ENCODE results near the gene MINPP1. TPM values are rescaled to one million over a fixed set of nuclear protein-coding genes. Genes with fewer than 3 reads are reported as not detected.

The MINPP1 gene
- total RNA-seq, 3 donors from 2014 or later = 12.0 to 28.3 (median 20.8) TPM

- DNase-seq = no peak
- no peak for ATAC-seq
- intact Hi-C loops (cut with DNase I, micrococcal nuclease) = no loop called here
- no peak for TF ChIP-seq CTCF (IDR thresholded peaks at IDR 0.05)
- Histone ChIP-seq H3K4me1 (ENCODE audit: low read depth) (no peaks in the 10 kb centered on the region), H3K36me3 (ENCODE audit: low read depth) (no peaks in the 10 kb centered on the region), H3K4me3 (no peak overlapping the region), H3K9me3 (no peaks in the 10 kb centered on the region)
Measured at GRCh38 chr10:87552248-87552929, 47.7 kb downstream of the MINPP1 start.

- ATAC-seq (no peak), DNase-seq (no peak)
- H3K4me1 ChIP-seq (ENCODE audit: low read depth) = no peaks in the 10 kb centered on the region
- H3K36me3 ChIP-seq (ENCODE audit: low read depth) = no peaks in the 10 kb centered on the region
- H3K4me3 ChIP-seq = no peak overlapping the region
- intact Hi-C loops (cut with DNase I, micrococcal nuclease) = no loop called here
- H3K9me3 ChIP-seq = no peaks in the 10 kb centered on the region
- TF ChIP-seq CTCF (IDR thresholded peaks at IDR 0.05) = no peak
Measured at GRCh38 chr10:87557409-87557808, 52.7 kb downstream of the MINPP1 start.

- intact Hi-C loops (cut with DNase I, micrococcal nuclease) = no loop called here
Measured at GRCh38 chr10:87558333-87558732, 53.6 kb downstream of the MINPP1 start.

GRCh38 chr10:87559392-87559791 is 54.7 kb downstream of the MINPP1 start:
- TF ChIP-seq CTCF (IDR thresholded peaks at IDR 0.05) = no peak
- no peaks in the 10 kb centered on the region for H3K4me1 ChIP-seq (ENCODE audit: low read depth)
- intact Hi-C loops (cut with DNase I, micrococcal nuclease) = no loop called here

More at GRCh38 chr10:87558333-87558732, 53.6 kb downstream of the MINPP1 start:
- Histone ChIP-seq H3K9me3 (no peaks in the 10 kb centered on the region), H3K36me3 (ENCODE audit: low read depth) (no peaks in the 10 kb centered on the region), H3K4me1 (ENCODE audit: low read depth) (no peaks in the 10 kb centered on the region), H3K4me3 (no peak overlapping the region)
- TF ChIP-seq CTCF (IDR thresholded peaks at IDR 0.05) = no peak
- no peak for ATAC-seq
- no peak for DNase-seq

GRCh38 chr10:87560495-87561129 is 55.9 kb downstream of the MINPP1 start:
- ATAC-seq (peak; percentile 90), DNase-seq (peak in 1 of 3 donors; percentile 26)
- no peaks in the 10 kb centered on the region for H3K4me1 ChIP-seq (ENCODE audit: low read depth)
- no peaks in the 10 kb centered on the region for H3K36me3 ChIP-seq (ENCODE audit: low read depth)
- H3K4me3 ChIP-seq = no peak overlapping the region
- intact Hi-C loops (cut with DNase I, micrococcal nuclease) = no loop called here
- no peaks in the 10 kb centered on the region for H3K9me3 ChIP-seq
- no peak for TF ChIP-seq CTCF (IDR thresholded peaks at IDR 0.05)

More at GRCh38 chr10:87559392-87559791, 54.7 kb downstream of the MINPP1 start:
- Histone ChIP-seq H3K4me3 (no peak overlapping the region), H3K9me3 (no peaks in the 10 kb centered on the region), H3K36me3 (ENCODE audit: low read depth) (no peaks in the 10 kb centered on the region)
- no peak for ATAC-seq
- no peak for DNase-seq
